ENCODE results near the gene TOR3A. TPM values are rescaled to one million over a fixed set of nuclear protein-coding genes. Genes with fewer than 3 reads are reported as not detected.
A peak's percentile ranks its signal among the peaks of the same experiment; 100 is the strongest.
"Not testable (repeated sequence)": the region's sequence is repeated elsewhere in the genome, so short reads cannot be mapped to it uniquely, and the experiment has no call there.

TOR3A gene, protein sequence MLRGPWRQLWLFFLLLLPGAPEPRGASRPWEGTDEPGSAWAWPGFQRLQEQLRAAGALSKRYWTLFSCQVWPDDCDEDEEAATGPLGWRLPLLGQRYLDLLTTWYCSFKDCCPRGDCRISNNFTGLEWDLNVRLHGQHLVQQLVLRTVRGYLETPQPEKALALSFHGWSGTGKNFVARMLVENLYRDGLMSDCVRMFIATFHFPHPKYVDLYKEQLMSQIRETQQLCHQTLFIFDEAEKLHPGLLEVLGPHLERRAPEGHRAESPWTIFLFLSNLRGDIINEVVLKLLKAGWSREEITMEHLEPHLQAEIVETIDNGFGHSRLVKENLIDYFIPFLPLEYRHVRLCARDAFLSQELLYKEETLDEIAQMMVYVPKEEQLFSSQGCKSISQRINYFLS
- total RNA-seq (ENCODE audit: low replicate concordance) = 21.7 and 23.2 TPM in 2 replicates
- long read RNA-seq, transcript TOR3A-203 (6 exons, 2,724 nt) = major isoform, 6 of 24 reads
- long read RNA-seq, partial matches to known transcripts = 18 of 24 reads
- long read RNA-seq, other reads (novel, unspliced or antisense) = 0 of 24 reads

DNA sequence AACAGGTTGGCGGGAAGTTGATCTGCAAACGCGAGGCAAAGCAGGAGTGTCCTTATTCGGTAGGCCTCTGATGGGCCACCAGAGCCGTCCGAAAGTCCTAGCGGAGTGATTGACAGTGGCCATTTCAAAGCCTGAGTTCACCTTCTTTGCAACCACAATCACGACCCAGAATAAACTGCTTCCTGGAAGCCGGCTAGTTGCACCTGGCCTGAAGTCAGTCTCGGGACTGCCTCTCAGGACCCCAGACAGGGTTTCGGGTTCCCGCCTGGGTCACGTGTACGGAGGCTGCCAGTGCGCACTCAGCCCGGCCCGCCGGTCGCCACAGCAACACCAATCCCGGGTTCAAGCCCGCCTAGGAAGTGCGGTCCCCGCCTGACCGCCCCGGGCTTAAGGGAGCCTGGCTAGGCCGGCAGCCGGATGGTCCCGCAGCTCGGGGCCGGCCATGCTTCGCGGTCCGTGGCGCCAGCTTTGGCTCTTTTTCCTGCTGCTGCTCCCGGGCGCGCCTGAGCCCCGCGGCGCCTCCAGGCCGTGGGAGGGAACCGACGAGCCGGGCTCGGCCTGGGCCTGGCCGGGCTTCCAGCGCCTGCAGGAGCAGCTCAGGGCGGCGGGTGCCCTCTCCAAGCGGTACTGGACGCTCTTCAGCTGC, at the start of gene TOR3A:
Gene TOR3A, plus strand, starts transcription at position 384 of the 646 bp plus-strand sequence. Its CDS starts 59 bp downstream, at position 443.
- peak; percentile 91 for DNase-seq (ENCODE audit: extremely low spot score, unreplicated experiment)
- TF ChIP-seq, protein P1, sequence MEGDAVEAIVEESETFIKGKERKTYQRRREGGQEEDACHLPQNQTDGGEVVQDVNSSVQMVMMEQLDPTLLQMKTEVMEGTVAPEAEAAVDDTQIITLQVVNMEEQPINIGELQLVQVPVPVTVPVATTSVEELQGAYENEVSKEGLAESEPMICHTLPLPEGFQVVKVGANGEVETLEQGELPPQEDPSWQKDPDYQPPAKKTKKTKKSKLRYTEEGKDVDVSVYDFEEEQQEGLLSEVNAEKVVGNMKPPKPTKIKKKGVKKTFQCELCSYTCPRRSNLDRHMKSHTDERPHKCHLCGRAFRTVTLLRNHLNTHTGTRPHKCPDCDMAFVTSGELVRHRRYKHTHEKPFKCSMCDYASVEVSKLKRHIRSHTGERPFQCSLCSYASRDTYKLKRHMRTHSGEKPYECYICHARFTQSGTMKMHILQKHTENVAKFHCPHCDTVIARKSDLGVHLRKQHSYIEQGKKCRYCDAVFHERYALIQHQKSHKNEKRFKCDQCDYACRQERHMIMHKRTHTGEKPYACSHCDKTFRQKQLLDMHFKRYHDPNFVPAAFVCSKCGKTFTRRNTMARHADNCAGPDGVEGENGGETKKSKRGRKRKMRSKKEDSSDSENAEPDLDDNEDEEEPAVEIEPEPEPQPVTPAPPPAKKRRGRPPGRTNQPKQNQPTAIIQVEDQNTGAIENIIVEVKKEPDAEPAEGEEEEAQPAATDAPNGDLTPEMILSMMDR (conservative IDR thresholded peaks at IDR 0.05) = no peak
- no peaks in the 10 kb centered on the region for H3K9me3 Mint-ChIP-seq
- H3K27me3 Mint-ChIP-seq = no peaks in the 10 kb centered on the region
- H3K27ac Mint-ChIP-seq = peak within 1 kb of the TSS; percentile 87
- H3K36me3 Mint-ChIP-seq = peaks cover 3% of the 10 kb centered on the region
- peak within 1 kb of the TSS; percentile 97 for H3K4me3 Mint-ChIP-seq
- H3K4me1 Mint-ChIP-seq (ENCODE audit: unreplicated experiment) = peaks cover 22% of the 10 kb centered on the region

DNA sequence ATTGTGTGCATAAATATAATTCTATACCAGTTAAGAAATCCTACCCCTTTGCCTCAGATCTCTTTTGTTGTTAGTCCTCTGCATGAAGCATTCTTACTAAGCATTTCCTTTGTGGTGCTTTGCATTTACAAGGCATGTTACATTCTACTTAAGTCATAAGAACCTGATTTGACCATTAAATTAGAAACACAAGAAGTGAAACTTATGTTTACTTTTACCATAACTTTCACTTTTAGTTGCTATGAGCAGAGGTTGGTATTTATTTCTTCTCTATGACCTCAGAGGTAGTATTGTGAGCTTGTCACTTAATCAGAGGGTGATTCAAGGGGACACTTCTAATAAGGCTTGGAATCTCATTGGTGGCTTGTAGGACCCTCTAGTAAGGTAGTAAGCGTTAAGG, 47.1 kb upstream of the TOR3A start:
- TF ChIP-seq, protein P1 (conservative IDR thresholded peaks at IDR 0.05) = no peak
- H3K4me3 Mint-ChIP-seq = no peak overlapping the region
- no peaks in the 10 kb centered on the region for H3K36me3 Mint-ChIP-seq
- no peaks in the 10 kb centered on the region for H3K27me3 Mint-ChIP-seq
- H3K9me3 Mint-ChIP-seq = peaks cover 5% of the 10 kb centered on the region
- H3K4me1 Mint-ChIP-seq (ENCODE audit: unreplicated experiment) = peaks cover 63% of the 10 kb centered on the region
- DNase-seq (ENCODE audit: extremely low spot score, unreplicated experiment) = no peak
- H3K27ac Mint-ChIP-seq = peak overlapping the region; percentile 81

DNA sequence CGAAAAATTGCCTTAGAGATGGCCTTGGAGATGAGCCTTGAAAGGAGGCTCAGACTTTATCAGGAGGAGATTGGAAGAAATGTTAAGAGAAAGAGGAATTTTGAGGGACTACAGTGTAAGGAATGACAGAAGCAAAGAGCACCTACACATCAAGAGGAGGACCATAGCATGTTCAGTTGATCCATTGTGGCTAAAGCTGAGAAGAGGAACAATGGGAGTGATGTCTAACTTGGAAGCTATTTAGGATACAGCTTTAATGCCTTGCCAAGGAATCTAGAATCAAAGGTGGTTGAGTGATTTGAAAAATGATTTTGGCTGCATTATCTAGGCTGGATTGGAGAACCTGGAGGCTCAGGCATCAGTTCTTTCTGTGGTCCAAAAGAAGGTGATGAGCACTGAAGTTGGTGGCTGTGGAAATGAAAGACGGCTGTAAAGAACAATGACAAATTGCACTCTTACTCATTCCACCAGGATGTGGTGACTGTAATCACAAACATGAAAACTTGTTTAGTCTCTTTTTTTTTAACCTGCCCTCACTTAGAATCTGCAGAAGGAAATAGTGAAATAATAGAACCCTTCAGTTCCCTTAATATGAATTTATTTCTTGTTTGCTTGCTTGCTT, 44.9 kb upstream of the TOR3A start:
- H3K9me3 Mint-ChIP-seq = peaks cover 5% of the 10 kb centered on the region
- TF ChIP-seq, protein P1 (conservative IDR thresholded peaks at IDR 0.05) = no peak
- H3K27me3 Mint-ChIP-seq = no peaks in the 10 kb centered on the region
- no peak overlapping the region for H3K4me3 Mint-ChIP-seq
- peak overlapping the region; percentile 2 for H3K27ac Mint-ChIP-seq
- H3K4me1 Mint-ChIP-seq (ENCODE audit: unreplicated experiment) = peaks cover 46% of the 10 kb centered on the region
- H3K36me3 Mint-ChIP-seq = no peaks in the 10 kb centered on the region
- no peak for DNase-seq (ENCODE audit: extremely low spot score, unreplicated experiment)

DNA sequence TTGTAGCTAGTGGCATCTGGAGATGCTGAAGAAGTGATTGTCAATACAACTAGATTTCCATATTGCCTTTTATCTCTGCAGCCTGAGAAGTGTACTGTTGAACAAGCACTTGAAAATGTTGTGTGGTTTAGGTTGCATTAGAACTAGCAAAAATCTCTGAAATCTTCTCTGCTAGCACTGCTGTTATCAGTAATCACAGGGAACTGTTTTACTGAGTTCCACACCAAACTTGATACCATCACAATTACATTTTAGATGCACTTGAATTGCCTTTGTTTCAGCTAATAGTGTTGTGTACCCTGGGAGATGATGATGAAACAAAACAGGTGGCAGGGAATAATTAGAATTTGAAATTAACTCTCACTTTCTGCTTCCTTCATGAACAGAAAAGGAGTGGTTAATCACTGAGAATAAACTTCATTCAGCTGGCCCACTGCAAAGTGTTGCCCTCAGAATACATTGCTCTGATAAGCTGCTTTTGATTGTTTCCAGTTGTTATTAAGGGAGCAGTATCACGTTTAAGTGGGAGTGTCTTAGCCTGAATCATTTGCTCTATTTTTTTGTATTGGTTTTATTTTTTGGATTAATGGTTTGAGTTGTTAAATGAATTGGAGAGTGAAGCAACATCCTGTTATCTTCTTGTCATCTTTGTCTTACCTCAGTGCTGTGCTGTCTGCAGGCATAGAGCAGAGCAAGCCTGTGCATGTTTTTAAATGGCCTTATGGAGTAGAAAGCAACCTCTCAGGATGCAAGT, 43.2 kb upstream of the TOR3A start:
- Mint-ChIP-seq H3K36me3 (peaks cover 4% of the 10 kb centered on the region), H3K27ac (peak overlapping the region; percentile 26), H3K9me3 (peaks cover 8% of the 10 kb centered on the region), H3K4me3 (peak overlapping the region; percentile 35), H3K27me3 (no peaks in the 10 kb centered on the region), H3K4me1 (ENCODE audit: unreplicated experiment) (peaks cover 37% of the 10 kb centered on the region)
- TF ChIP-seq, protein P1 (conservative IDR thresholded peaks at IDR 0.05) = no peak
- no peak for DNase-seq (ENCODE audit: extremely low spot score, unreplicated experiment)

DNA sequence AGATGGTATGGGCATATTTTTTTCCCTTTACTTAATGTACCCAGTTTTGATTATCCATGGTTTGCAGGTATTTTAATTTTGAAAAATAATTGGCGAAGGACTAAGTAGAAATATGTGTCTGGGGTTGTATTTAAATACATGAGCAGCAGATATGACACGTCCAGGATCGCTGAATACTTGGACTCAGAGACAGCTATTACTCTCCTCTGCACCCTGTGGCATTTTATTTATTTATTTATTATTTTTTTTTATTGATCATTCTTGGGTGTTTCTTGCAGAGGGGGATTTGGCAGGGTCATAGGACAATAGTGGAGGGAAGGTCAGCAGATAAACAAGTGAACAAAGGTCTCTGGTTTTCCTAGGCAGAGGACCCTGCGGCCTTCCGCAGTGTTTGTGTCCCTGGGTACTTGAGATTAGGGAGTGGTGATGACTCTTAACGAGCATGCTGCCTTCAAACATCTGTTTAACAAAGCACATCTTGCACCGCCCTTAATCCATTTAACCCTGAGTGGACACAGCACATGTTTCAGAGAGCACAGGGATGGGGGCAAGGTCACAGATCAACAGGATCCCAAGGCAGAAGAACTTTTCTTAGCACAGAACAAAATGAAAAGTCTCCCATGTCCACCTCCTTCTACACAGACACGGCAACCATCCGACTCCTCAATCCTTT, 42.2 kb upstream of the TOR3A start:
- not testable (repeated sequence) for DNase-seq (ENCODE audit: extremely low spot score, unreplicated experiment); H3K9me3 Mint-ChIP-seq; H3K27me3 Mint-ChIP-seq
- peak overlapping the region; percentile 26 for H3K27ac Mint-ChIP-seq
- peaks cover 29% of the 10 kb centered on the region for H3K4me1 Mint-ChIP-seq (ENCODE audit: unreplicated experiment)
- peaks cover 12% of the 10 kb centered on the region for H3K36me3 Mint-ChIP-seq
- H3K4me3 Mint-ChIP-seq = peak overlapping the region; percentile 35

DNA sequence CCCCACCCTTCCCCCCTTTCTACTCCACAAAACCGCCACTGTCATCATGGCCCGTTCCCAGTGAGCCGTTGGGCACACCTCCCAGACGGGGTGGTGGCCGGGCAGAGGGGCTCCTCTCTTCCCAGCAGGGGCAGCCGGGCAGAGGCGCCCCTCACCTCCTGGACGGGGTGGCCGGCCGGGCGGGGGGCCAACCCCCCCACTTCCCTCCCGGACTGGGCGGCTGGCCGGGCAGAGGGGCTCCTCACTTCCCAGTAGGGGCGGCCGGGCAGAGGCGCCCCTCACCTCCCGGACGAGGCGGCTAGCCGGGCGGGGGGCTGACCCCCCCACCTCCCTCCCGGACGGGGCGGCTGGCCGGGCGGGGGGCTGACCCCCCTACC, 41.7 kb upstream of the TOR3A start:
- Mint-ChIP-seq H3K36me3 (peaks cover 14% of the 10 kb centered on the region), H3K4me1 (ENCODE audit: unreplicated experiment) (peaks cover 24% of the 10 kb centered on the region)
- not testable (repeated sequence) for DNase-seq (ENCODE audit: extremely low spot score, unreplicated experiment); H3K27me3 Mint-ChIP-seq; H3K27ac Mint-ChIP-seq; H3K9me3 Mint-ChIP-seq; H3K4me3 Mint-ChIP-seq
